CD4-positive, alpha-beta T cell treated with Interleukin-4 for 4 hours (primary cell): Measurements from ENCODE around the gene F8.
"Not testable (repeated sequence)": the region's sequence is repeated elsewhere in the genome, so short reads cannot be mapped to it uniquely, and the experiment has no call there.

Source experiments
- DNase-seq: peaks from one replicate; pipeline ENCODE4 v3.0.0-alpha.2; 2020

Gene F8

DNA sequence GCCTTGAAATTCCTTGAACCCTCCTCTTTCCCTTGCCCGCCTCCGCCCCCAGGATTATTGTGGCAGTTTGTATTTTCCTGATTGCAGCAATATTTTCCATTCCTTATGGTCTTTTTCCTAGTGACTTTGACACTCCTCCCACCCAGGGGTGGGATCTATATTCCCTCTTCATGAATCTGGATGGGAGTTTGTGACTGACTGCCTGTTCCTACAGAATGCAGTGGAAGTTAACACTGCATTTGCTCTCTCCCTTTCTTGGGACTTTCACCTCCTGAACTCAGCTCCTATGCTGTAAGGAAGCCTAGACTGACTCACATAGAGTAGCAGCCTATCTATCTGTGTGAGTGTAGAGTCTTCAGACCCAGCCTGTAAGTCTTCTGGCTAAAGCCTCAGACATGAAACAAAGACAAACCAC, 6.4 kb upstream of the F8 start:
- no peak for DNase-seq

DNA sequence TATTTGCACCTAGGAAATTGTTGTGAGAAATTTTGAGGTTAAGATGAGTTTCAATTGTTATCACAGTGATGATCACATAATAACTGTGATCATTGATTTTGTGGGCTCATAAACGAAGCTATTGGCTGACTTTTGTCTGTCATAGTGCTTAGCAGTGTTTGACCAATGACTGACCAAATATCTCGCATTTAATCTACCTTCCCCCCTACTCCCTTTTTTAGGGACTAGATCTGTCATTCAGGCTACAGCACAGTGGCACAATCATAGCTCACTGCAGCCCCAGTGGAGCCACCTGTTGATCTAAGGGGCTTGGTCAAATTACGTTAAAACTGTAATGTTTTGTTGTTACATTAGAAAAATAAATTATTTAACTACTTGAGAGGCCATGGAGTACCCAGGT, 5.6 kb upstream of the F8 start:
- no peak for DNase-seq

DNA sequence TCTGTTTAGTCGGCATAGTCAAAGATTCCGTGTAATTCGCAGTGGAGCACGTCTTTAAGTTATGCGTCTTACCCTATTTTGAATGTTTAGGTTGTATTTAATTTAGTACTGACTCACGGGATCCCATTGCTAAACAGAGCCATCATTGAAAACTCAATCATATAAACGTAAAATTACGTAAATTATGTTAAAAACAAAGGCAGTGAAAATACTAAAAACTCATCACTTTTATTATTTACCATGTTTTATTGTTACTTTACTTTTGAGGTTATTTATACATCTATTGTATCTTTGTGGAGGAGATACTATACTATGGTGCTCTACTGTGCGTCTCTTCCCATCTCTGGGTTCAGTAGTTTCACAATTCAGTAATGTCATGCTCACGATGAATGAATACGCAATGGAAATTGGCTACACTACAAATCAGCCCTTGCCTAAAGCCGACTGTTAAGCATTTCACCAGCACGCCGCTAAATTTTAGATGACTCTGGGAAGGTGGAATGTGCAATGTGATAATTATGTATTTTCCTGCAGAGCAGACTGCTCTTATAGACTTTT, 5.1 kb upstream of the F8 start:
- DNase-seq: peak; percentile 13

DNA sequence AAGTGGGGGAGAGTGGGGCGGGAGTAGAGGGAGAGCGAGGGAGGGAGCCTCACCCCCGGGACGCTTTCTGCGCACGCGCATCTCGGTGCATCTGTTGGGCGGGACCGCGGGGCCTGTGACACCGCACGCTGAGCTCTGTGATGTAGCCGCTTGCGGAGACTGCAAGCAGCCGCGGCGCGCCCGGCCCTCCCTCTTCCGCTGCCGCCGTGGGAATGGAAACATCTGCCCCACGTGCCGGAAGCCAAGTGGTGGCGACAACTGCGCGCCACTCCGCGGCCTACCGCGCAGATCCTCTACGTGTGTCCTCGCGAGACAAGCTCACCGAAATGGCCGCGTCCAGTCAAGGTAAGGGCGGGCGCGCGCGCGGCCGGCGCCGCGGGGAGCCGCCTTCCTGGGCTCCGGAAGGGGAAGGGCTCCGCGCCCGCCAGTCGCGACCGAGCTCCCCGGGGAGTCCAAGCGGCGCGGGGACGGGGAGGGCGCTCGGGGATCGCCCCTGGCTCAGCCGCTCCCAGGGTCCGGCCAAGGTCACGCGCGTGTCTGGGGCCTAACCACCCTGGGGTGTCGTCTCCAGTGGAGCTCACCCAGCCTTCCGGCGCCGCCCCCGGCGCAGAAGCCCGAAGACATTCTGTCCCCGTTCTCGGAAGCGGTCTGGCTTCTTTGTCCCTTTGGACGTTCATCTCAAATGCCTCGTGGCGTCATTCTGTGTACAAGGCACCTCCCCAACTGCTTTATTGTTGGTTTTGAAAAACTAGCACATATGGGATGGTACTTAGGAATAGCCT, 4.4 kb upstream of the F8 start, which contains the start of gene FUNDC2:
Gene FUNDC2, plus strand, starts transcription at position 118 of the 782 bp plus-strand sequence. Its CDS starts 95 bp downstream, at position 213.
- peak; percentile 97 for DNase-seq

DNA sequence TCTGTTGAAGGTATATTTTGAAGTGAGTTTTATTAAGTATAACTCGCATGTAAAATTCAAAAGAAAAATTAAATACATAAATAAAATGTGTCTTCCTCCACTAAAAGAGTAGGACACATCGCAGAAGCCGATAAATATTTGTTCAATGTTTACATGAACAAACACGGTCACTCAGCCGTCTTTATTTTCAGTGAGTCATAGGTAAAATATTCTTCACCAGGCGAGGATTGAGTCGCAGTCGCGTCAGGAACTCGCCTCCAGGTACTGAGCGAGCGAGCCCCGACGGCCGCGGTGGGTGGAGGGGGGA, 3.9 kb upstream of the F8 start:
- DNase-seq: no peak

DNA sequence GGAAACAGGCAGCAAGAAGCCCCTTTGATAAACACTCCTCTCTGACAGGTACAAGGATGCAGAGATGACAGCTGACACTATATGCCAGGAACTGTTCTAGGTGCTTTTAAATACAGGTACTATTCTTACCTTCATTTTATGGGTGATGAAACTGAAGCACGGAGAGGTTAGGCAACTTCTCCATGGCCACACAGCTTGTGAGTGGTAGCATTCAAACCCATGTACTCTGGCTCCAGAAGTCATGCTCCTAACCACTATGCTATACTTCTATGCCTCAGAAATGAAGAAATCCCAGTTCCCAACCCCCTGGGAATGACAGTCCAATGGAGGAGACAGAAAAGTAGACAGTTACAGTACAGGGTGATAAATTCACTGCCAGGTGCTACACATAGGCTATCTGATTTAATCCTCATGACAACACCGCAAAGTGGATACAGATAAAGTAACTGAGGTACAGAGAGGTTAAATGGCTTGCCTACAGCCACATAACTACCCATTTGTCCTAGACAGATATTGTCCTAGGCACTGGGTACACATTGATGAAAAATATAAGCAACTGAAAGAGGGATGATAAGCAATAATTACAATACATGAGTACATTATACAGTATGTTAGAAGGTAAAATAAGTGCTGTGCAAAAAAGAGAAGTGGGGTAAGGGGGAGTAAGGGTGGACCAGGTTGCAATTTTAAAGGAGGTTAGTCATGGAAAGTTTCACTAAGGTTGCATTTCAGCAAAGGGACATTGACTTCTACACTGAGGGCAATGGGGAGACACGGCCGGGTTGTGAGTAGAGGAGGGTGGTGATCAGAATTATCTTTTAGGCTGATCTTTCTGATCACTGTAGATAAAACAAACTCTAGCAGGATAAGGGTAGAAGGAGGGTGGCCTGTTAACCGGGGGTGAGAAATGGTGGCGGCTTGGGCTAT, 1.6 kb upstream of the F8 start:
- DNase-seq: no peak

DNA sequence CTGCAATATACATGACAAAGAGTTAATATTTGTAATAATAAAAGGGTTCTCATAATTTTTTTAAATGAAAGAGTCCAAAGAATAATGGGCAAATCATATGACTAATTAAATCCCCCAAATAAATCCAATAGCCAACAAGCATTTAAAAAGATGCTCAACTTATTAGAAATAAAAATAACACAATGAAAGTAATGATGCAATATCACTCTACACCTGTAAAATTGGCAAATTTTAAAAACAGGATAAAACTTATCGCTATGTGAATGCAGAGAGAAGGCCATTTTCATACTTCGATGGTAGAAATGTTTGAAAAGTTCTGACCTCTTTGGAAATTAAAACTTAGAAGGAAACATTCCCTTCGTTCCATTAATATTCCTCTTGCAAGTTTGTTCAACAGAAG, 1.9 kb downstream of the F8 start:
- DNase-seq: no peak

DNA sequence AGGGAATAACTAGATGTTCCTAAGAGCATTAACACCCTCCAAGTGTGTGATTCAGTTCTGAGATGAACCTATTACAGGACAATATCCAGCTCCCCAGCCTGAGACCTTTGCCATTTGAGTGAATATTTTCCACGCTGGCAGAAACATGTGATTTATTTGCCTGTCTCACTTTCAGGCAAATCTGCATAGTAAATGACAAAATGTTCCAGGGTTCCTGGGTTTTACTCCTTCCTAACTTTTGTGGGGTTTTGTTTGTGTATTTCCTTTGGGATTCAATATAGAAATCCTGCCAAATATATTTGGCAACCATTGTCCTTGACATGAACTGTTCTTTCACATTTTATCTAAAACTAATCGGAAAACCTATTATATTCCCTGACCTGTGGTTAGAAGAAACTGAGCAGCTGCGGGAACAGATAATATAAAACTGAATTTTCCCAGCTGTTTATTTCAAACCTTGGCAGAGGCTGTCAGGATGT, 12.5 kb downstream of the F8 start:
- DNase-seq: no peak

DNA sequence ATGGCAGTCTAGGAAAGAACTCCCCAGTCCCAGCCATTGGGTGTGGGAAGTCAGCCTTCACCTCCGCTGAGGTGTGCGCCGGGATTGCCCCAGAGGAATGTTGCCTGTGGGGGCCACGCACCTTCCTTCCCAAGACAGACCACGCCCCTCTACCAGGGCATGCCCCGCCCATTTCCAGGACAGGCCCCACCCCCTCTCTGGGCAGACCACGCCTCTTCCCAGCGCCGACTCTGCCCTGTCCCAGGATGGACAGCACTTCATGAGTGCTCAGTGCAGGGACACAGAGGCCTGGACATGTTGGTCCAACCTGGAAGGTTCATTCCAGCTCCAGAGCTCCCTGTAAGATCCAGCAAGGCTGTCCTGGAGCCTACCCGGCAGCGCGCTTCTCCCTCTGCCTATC, 13.9 kb downstream of the F8 start:
- DNase-seq: not testable (repeated sequence)

DNA sequence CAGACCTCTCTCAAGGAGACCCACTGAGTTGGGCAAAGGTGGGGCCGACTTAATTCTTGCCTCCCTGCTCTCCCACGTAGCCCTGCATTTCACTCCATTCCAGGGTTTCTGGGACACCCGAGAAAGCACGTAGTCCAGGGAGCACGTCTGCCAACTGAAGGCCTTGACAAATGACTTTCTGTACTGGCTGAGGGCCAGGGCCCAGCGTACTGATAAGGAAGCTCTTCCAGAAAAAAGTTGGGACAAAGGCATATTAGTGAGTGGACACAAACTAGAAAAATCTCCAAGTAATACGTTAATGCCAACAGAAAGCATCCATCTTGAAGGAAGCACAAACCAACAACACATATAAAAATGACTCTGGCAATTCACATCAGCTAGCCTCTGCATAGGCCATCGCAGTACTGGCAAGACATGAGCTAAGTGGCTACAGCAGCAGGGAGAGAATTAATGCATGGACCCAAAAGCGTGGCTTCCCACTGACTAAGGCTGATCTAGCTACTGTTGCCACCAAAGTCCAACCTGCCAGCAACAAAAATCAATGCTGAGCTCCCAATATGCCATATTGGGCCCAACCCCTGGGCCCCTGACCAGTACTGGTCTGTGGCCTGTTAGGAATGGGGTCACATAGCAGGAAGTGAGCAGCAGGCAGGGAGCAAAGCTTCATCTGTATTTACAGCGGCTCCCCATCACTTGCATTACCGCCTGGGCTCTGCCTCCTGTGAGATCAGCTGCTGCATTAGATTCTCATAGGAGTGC, 15.4 kb downstream of the F8 start:
- not testable (repeated sequence) for DNase-seq

DNA sequence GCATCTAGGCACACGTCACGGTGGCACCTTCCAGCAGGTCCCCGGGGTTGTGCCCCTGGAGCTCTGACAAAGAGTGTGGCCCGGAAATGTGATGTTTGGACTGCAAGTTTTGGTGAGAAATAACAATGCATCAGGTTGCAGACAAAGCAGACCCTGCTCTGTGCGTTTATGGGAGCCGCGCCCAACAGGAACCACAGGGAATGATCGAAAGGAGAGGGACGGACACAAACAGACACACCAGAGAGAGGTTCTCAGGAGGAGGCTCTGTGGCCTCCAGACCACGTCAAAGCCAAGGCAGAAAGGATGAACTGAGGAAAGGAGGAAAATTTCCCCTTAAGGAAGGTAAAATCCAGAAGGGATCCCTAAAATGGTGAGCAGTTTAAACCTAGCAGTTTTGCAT, 16.1 kb downstream of the F8 start:
- not testable (repeated sequence) for DNase-seq

DNA sequence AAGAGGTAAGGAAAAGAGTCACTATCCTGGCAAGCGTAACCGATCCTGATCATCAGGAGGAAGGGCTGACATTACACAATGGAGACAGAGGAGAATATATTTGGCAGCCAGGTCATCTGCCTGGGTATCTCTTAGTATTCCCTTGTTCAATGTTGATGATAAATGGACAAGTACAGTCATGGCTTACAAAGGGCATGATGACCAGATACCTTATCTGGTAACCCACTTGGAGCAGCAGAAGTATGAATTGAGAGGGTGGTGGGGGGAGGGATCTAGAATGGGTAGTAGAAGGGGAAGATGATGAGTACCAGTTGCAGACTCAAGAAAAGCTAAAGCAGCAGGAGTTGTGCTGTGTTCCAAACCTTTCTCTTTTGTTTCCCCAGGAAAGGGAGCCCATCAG, 17.3 kb downstream of the F8 start:
- no peak for DNase-seq

DNA sequence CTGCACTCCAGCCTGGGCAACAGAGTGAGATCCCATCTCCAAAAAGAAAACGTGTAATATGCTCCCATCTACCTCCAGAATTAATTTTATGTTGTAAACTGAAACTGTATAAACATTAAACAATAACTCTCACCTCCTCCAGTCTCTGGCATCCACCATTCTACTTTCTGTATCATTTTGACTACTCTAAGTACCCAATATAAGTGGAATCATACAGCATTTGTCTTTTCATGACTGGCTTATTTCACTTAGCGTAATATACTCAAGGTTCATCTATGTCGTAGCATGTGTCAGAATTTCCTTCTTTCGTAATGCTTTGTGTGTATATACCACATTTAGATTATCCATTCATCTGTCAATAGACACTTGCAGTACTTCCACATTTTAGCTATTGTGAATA, 20.6 kb downstream of the F8 start:
- no peak for DNase-seq

DNA sequence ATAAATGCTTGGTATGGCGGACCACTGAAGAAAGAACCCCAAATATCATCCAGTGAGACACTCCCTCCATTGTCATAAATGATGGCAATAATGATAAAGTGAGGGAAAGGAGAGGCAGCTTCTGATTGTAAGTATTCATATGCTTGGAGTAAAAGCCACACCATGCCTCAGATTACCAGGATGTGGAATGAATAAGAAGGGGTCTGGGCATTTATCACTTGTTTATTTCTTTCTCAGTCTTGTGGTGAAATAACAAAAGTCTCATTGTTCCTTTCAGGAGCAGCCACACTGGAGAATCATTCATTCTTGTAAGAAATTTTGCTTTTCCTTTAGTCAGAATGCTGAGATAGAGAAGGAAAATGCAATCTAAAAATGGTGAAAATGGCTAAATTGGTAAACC, 21.7 kb downstream of the F8 start:
- DNase-seq: no peak

DNA sequence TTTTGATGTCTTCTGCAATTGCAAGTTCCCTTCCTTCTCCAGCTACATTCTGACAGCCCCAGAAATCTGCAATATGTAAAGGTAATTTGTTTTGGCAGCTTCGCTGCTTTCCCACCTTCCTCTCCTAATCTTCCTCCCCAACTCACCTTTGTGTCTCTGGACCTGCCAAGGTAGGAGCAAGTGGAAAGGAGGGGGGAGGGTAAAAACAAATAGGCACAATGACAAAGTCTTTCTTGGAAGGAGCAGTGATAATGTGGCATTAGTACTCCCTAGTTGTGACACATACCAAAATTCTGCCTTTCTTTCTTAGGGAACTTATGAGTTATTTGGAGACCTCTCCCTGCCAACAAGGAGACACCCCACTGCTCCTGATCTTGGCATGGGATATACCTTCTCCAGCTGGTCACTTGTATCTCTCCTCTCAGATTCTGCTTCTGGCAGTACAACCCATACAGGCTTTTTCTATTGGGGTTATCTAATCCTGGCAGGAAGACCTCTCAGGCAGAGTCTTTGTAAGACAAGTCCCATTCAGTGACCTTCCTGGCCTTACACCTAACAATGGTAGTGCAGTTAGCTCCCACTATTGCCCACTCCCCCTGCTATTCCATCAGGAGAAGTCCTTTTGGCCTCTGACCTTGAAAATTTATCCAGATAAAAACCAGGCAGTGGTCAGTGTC, 24.2 kb downstream of the F8 start:
- no peak for DNase-seq

DNA sequence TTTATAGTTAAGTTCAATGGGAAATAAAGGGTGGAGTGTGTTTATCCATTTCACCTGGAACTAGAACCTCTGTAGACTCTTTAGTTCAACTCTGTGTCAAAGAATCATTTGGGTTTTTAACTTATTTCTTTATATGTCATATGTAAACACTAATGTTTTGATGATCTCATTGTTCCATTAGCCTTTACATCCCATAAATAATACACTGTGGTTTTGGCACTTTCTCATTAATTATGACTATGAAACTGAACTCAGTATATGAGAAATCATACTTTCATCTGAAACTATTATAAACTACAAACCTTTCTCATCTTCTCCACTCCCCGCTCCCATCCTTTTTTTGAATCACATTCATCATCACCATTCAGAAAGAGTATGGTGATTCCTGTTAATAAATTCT, 31.0 kb downstream of the F8 start:
- DNase-seq: no peak

DNA sequence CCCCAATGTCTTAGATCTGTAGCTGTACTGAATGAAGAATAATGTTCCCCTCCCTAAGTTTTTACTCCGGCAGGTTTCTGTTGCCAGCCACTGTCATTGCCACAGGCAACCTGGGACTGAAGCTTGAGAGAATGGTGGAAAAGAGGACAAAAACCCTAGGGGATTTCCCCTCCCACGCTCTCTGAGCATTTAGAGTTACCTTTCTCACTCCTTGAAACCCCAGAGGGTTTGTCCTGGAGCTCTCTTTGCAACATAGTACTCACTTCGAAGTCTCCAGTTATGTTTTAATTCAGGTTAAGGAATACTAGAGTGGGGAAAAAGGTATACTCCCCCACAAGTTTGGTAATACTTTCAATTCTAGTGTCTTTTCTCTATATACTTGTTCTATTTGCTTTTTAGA, 31.5 kb downstream of the F8 start:
- DNase-seq: no peak

DNA sequence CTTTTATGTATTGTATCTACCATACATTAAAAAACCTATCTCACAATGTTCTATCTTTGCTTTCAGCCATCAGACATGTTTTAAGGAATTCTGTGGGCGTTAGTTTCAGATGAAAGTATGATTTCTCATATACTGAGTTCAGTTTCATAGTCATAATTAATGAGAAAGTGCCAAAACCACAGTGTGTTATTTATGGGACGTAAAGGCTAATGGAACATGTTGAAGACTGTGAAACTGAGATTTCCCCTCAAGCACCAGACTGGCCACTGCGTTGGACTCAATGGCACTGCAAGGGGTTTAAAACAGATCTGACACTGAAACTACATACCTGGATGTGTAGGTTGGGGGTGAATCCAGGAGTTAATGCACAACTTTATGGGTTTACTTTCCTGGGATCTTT, 32.0 kb downstream of the F8 start:
- no peak for DNase-seq

DNA sequence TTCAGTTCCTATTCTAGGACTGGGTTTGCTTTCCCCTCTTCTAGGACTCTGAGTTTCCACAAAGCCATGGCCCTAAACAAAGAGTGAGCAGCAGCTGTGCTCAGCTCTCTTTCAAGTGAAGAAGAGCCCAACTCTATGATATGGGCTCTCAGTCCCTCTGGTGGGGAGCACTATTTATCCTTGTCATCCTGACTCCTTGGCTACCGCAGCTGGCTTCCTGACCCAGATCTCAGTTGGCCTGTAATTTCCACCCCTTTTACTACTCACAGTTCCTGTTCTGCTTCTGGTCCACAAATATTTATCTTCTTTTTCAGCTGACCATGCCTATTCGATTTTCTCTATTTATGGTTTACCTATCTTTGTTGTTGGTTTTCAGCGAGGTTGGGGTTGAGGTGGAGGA, 33.8 kb downstream of the F8 start:
- no peak for DNase-seq

DNA sequence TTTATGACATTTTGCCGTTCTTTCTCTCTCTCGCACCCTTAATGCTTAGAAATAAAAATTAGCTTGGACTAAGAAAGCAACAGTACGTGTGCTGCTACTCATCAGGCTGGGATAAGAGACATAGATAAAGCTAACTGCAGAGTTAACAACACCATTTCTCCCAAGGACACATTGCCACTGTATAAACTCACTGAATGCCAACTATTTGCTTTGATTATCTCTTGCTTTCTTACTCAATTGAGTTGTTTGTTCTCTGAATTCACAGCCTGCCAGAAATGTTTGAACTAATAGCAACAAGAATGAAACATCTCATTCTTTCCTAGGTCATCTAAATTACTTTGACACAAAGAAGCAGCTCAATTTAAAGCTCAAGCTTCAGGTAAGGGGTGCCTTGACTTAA, 34.6 kb downstream of the F8 start:
- no peak for DNase-seq

DNA sequence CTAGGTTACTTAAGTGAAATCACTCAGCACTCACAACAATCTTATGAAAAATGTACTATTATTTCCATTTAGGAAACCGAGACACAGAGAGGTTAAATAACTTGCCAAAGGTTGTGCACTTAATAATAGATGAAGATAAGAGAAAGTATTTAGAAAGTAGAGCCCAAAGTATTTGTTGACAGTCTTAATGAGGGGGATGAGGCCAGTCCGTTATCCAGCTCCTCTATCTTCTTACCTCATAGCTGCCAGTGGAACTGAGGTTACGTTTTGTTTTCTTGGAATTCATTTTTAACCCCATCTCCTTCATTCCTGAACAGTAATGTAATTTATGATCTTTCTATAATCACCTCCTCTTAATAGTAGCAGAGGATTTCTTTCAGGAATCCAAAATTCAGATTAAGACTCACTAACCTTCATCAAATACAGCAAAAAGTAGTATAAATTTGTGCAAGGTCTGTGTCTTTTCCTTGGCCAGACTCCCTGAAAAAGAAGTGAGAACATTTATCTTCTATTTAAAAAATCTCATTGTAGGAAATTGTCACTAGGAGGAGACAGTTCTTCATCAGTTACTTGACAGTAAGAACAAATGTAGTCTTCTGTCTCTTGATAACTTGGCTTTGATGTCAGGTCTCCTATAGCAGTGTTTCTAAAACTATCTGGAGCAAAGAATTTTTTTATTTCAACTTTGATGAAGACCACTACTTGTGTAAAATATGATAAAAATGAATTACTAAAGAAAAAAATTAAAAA, 35.5 kb downstream of the F8 start:
- DNase-seq: no peak

DNA sequence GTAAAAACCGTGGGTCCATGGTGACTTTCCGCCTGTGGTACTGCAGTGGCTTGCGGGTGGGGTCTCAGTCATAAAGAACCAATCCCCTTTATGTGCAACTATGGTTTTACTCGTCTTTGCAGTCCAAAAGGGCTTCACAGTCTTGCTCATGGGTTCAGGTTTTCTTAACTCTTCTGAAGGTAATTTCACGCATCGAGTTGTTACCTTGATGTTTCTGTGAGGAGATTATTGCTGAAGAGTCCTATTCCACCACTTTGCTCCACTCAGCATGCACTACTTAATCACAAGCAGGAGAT, 41.5 kb downstream of the F8 start:
- DNase-seq: no peak
